ENCODE data around the gene FBXO10.
"Not testable (repeated sequence)": the region's sequence is repeated elsewhere in the genome, so short reads cannot be mapped to it uniquely, and the experiment has no call there.

Gene FBXO10

DNA sequence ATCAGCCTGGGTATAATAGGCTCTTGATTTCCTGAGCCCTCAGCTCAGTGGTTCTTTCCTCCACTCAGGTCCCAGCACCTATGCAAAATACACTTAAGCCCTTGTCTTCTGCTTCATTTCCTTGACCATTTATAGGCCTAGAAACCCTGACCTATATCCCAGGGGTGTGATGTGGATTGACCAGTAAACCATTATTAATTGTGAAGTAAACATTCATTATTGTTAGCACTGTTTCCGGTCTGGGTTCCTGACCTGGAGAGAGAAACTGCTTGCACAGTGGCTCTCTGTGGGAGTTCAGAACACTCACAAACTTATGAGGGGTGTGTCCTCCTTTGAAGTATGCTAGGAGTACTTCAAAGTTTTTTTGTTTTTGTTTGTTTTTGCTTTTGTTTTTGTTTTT is 35.8 kb upstream of the FBXO10 start:
- in situ Hi-C loops (cut with HindIII; ENCODE audit: low sequenced_read_pairs) = no loop called here
- TF ChIP-seq CTCF (IDR thresholded peaks at IDR 0.05; ENCODE audit: low read depth, low read length, missing control alignments) = no peak
- H3K4me3 ChIP-seq (ENCODE audit: low read depth, low read length) = no peak overlapping the region
- DNase-seq (ENCODE audit: low read depth) = no peak

- DNase-seq (ENCODE audit: low read depth) = no peak
- in situ Hi-C loops (cut with HindIII; ENCODE audit: low sequenced_read_pairs) = no loop called here
- no peak overlapping the region for H3K4me3 ChIP-seq (ENCODE audit: low read depth, low read length)
- TF ChIP-seq CTCF (IDR thresholded peaks at IDR 0.05; ENCODE audit: low read depth, low read length, missing control alignments) = no peak
These were observed 34.8 kb upstream of the FBXO10 start for GRCh38 chr9:37611014-37611413.

DNA sequence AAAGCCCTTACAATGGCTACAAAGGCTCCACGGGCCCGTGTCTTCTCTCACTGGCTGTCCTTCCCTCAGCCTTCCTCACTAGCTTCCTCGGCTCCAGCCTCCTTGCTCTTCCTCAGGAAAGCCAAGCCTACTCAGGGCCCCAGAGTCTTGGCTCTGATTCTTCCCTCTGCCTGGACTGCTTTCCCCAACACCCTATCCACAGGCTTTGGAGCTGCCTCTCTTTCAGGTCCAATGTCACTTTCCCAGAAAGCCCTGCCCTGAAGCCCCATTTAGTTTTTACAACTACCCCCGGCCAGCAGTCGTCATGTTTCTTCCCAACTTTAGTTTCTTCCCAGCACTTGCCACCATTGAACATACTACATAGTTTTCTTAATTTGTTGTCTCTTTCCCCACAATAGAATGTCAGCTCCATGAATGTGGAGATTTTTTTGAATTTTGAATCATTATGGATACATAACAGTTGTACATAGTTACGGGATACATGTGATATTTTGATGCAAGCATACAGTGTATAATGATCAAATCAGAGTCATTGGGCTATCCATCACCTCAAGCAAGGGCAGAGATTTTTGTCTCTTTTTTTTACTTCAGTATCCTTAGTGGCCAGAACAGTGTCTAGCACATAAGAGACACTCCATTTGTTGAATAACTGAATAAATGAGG is 33.7 kb upstream of the FBXO10 start:
- DNase-seq (ENCODE audit: low read depth) = no peak
- H3K4me3 ChIP-seq (ENCODE audit: low read depth, low read length) = no peak overlapping the region
- no peak for TF ChIP-seq CTCF (IDR thresholded peaks at IDR 0.05; ENCODE audit: low read depth, low read length, missing control alignments)
- in situ Hi-C loops (cut with HindIII; ENCODE audit: low sequenced_read_pairs) = no loop called here

DNA sequence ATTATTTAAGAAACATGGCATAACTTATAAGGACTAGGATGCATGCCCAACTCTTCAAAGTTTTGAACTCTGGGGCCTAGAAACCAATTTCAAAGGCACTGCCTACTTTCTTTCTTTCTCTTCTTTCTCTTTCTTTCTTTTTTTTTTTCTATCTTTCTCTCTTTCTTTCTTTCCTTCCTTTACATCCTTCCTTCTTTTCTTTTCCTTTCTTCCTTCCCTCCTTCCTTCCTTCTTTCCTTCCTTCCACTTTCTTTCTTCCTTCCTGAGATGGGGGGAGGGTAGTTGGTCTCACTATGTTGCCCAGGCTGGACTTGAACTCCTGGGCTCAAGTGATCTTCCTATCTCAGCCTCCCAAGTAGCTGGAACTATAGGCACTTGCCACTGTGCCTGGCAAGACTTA is 32.1 kb upstream of the FBXO10 start:
- in situ Hi-C loops (cut with HindIII; ENCODE audit: low sequenced_read_pairs) = no loop called here
- no peak overlapping the region for H3K4me3 ChIP-seq (ENCODE audit: low read depth, low read length)
- no peak for TF ChIP-seq CTCF (IDR thresholded peaks at IDR 0.05; ENCODE audit: low read depth, low read length, missing control alignments)
- no peak for DNase-seq (ENCODE audit: low read depth)

DNA sequence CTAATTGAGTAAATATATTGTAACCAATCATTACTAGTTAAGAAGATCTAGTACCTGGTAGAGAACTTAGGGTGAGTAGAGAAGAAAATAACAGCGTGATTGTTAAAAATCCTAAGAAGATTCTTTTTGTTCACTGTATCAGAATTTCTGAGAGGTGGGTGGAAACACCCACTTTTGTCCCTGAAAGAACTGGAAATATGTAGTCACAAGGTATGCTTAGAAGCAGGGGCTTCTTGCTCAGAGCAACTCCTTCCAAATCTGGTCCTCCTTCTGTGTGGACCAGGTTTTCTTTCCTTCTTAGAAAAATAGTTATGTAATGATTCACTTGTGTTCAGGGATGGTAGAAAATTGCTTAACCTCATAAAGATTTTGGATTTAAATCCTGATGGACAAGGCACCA is 28.1 kb upstream of the FBXO10 start:
- DNase-seq (ENCODE audit: low read depth) = no peak
- no peak overlapping the region for H3K4me3 ChIP-seq (ENCODE audit: low read depth, low read length)
- in situ Hi-C loops (cut with HindIII; ENCODE audit: low sequenced_read_pairs) = no loop called here
- TF ChIP-seq CTCF (IDR thresholded peaks at IDR 0.05; ENCODE audit: low read depth, low read length, missing control alignments) = no peak

DNA sequence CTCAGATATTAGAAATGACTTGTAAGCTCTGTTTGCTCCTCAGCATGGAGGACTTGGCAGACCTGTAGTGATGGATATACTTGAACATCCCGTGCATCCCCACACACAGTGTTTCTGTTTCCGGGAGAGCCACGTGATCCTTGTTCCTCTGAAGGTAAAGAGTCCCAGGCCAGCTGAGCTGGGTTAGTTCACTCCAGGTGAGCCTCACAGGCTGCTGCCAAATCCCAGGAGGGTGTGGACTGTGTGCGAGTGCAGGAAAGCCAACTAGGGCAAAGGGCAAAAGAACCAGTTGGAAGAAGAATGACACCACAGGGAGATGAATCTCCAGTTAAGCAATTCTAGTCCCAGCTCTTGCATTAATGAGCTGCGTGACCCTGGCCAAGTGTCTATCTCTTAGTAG is 26.6 kb upstream of the FBXO10 start:
- no peak for DNase-seq (ENCODE audit: low read depth)
- no peak for TF ChIP-seq CTCF (IDR thresholded peaks at IDR 0.05; ENCODE audit: low read depth, low read length, missing control alignments)
- no peak overlapping the region for H3K4me3 ChIP-seq (ENCODE audit: low read depth, low read length)
- in situ Hi-C loops (cut with HindIII; ENCODE audit: low sequenced_read_pairs) = no loop called here

GRCh38 chr9:37602061-37602460 is 25.9 kb upstream of the FBXO10 start:
- in situ Hi-C loops (cut with HindIII; ENCODE audit: low sequenced_read_pairs); H3K4me3 ChIP-seq (ENCODE audit: low read depth, low read length); DNase-seq (ENCODE audit: low read depth): not testable (repeated sequence)

Measured in astrocyte of the cerebellum (primary cell).